ENCODE data around the gene FOXC1. TPM values are rescaled to one million over a fixed set of nuclear protein-coding genes. Genes with fewer than 3 reads are reported as not detected.

FOXC1 gene
- total RNA-seq, 4 donors from 2014 or later: 0.92 to 3.9 (median 2.0) TPM

GRCh38 chr6:1608222-1609040 lies 1.3 kb upstream of the FOXC1 start:
- in situ Hi-C loops (cut with MboI; ENCODE audit: low sequenced_read_pairs in 4 of 4): loop anchor here (10.0 to 25.0 kb wide), 3 partner anchors 496 to 746 kb away; no protein-coding TSS in a partner anchor
- DNase-seq (no peak), ATAC-seq (no peak)
- Histone ChIP-seq H3K9me3 (no peaks in the 10 kb centered on the region), H3K27ac (no peak overlapping the region), H3K27me3 (peaks cover 81 to 84% (median 84%) of the 10 kb centered on the region in 3 donors), H3K36me3 (no peaks in the 10 kb centered on the region), H3K4me3 (peak overlapping the region in 2 of 4 donors; percentile 54 to 62), H3K4me1 (peaks cover 9 to 28% of the 10 kb centered on the region in 2 donors)
- intact Hi-C loops (cut with DNase I; ENCODE audit: low total_unique reads): loop anchor here (2.0 to 5.0 kb wide), 2 partner anchors 79 to 636 kb away; partner anchors contain the start of gene GMDS
- TF ChIP-seq POLR2A (IDR thresholded peaks at IDR 0.05): no peak
- no peak for TF ChIP-seq CTCF (IDR thresholded peaks at IDR 0.05 in 4 of 5, conservative IDR thresholded peaks at IDR 0.05 in 1 of 5)

- Histone ChIP-seq H3K4me3 (peak overlapping the region; percentile 54 to 63 (median 60)), H3K4me1 (peaks cover 6 to 26% of the 10 kb centered on the region in 2 donors), H3K36me3 (no peaks in the 10 kb centered on the region), H3K9me3 (no peaks in the 10 kb centered on the region), H3K27me3 (peaks cover 81 to 85% (median 84%) of the 10 kb centered on the region in 3 donors), H3K27ac (peak overlapping the region in 3 of 4 donors; percentile 68 to 79 (median 68))
- no peak for DNase-seq
- intact Hi-C loops (cut with DNase I; ENCODE audit: low total_unique reads) (loop anchor here (2.0 to 5.0 kb wide), 2 partner anchors 78 to 636 kb away; partner anchors contain the start of gene GMDS), in situ Hi-C loops (cut with MboI; ENCODE audit: low sequenced_read_pairs in 4 of 4) (loop anchor here (10.0 to 25.0 kb wide), 3 partner anchors 496 to 746 kb away; no protein-coding TSS in a partner anchor)
- ATAC-seq: peak; percentile 8 to 11
- TF ChIP-seq POLR2A (IDR thresholded peaks at IDR 0.05): no peak
- TF ChIP-seq CTCF (IDR thresholded peaks at IDR 0.05 in 4 of 5, conservative IDR thresholded peaks at IDR 0.05 in 1 of 5): no peak
These were observed 571 bp upstream of the FOXC1 start for GRCh38 chr6:1609041-1609647.

GRCh38 chr6:1610497-1611321 lies 994 bp downstream of the FOXC1 start:
- intact Hi-C loops (cut with DNase I; ENCODE audit: low total_unique reads) (loop anchor here (5.0 kb wide), 1 partner anchor 1142 kb away; the partner anchor contains the start of gene MYLK4), in situ Hi-C loops (cut with MboI; ENCODE audit: low sequenced_read_pairs in 4 of 4) (loop anchor here in 1 of 4 donors (25.0 kb wide), 1 partner anchor 502 kb away; no protein-coding TSS in a partner anchor)
- H3K27me3 ChIP-seq: peaks cover 72 to 84% (median 79%) of the 10 kb centered on the region in 3 donors
- no peaks in the 10 kb centered on the region for H3K36me3 ChIP-seq
- no peaks in the 10 kb centered on the region for H3K9me3 ChIP-seq
- peak overlapping the region; percentile 48 to 62 (median 52) for H3K4me3 ChIP-seq
- peaks cover 5 to 16% of the 10 kb centered on the region in 2 donors for H3K4me1 ChIP-seq
- ATAC-seq (peak in 1 of 2 donors; percentile 7), DNase-seq (no peak)
- H3K27ac ChIP-seq: peak overlapping the region; percentile 74 to 80 (median 78)
- TF ChIP-seq CTCF (IDR thresholded peaks at IDR 0.05 in 4 of 5, conservative IDR thresholded peaks at IDR 0.05 in 1 of 5) (no peak), POLR2A (IDR thresholded peaks at IDR 0.05) (no peak)

- H3K27ac ChIP-seq: peak overlapping the region in 3 of 4 donors; percentile 76 to 80 (median 80)
- in situ Hi-C loops (cut with MboI; ENCODE audit: low sequenced_read_pairs in 4 of 4) (loop anchor here in 1 of 4 donors (25.0 kb wide), 1 partner anchor 501 kb away; no protein-coding TSS in a partner anchor), intact Hi-C loops (cut with DNase I; ENCODE audit: low total_unique reads) (loop anchor here (5.0 kb wide), 1 partner anchor 1141 kb away; the partner anchor contains the start of gene MYLK4)
- peaks cover 67 to 84% (median 74%) of the 10 kb centered on the region in 3 donors for H3K27me3 ChIP-seq
- TF ChIP-seq POLR2A (IDR thresholded peaks at IDR 0.05): no peak
- no peak for TF ChIP-seq CTCF (IDR thresholded peaks at IDR 0.05 in 4 of 5, conservative IDR thresholded peaks at IDR 0.05 in 1 of 5)
- H3K4me1 ChIP-seq: peaks cover 5 to 16% of the 10 kb centered on the region in 2 donors
- H3K9me3 ChIP-seq: no peaks in the 10 kb centered on the region
- DNase-seq (no peak), ATAC-seq (no peak)
- no peaks in the 10 kb centered on the region for H3K36me3 ChIP-seq
- peak overlapping the region in 3 of 4 donors; percentile 51 to 62 (median 52) for H3K4me3 ChIP-seq
These were observed 1.5 kb downstream of the FOXC1 start for GRCh38 chr6:1611322-1611571.
